AG04450 (cell line): ENCODE measurements around the gene MUC5B. TPM values are rescaled to one million over a fixed set of nuclear protein-coding genes. Genes with fewer than 3 reads are reported as not detected.

ENCODE experiments used
- CTCF ChIA-PET: fragments of 300-600, 350-600 bp; formaldehyde crosslinking; extraction: SDS; loops from one replicate; lab custom pipeline; 2022; ENCODE audit warnings: antibody characterized with exemption, inconsistent platforms; lab: Charles Lee
- POLR2A ChIA-PET: fragments of 350-600 bp; formaldehyde crosslinking; extraction: SDS; loops from one replicate; lab custom pipeline; 2021; ENCODE audit warnings: antibody characterized with exemption, inconsistent platforms; lab: Yijun Ruan, JAX
- DNase-seq: peaks from one replicate; pipeline ENCODE4 v3.0.0-alpha.2; 2011; ENCODE audit warnings: low read depth, low spot score
- H3K27ac ChIP-seq: one replicate; pipeline ENCODE4 v1.5.1; 2012; ENCODE audit warnings: low read depth, low read length, control low read depth
- H3K27me3 ChIP-seq: one replicate; pipeline ENCODE4 v1.6.0; 2012; ENCODE audit warnings: low read length; ENCODE audit not compliant: control insufficient read depth, insufficient read depth
- H3K4me3 ChIP-seq: 2 replicates; pipeline ENCODE4 v1.5.1; 2011; ENCODE audit warnings: mild to moderate bottlenecking, low read depth, low read length, control low read depth
- H3K9me3 ChIP-seq: 2 replicates; pipeline ENCODE4 v1.5.1; 2012; ENCODE audit warnings: low read length; ENCODE audit not compliant: control insufficient read depth, insufficient read depth
- CTCF ChIP-seq: IDR thresholded peaks from 2 replicates; pipeline ENCODE4 v1.5.1; 2011; ENCODE audit warnings: low read depth, low read length, control low read depth, inconsistent platforms
- polyA plus RNA-seq: library from polyadenylated mRNA; depleted of rRNA; stranded (reverse); fragments of >200 nt; gene quantifications from 2 replicates; pipeline ENCODE4 v1.2.3, GENCODE V29; 2011

MUC5B gene
- polyA plus RNA-seq, 1 experiment: not detected

- no peak for DNase-seq
- CTCF ChIA-PET: interaction anchor here (0.9 kb wide), 1 partner anchor 314 kb away, joined by 6 read pairs; no protein-coding TSS in a partner anchor
- POLR2A ChIA-PET: no interaction called here
These were observed 22.2 kb upstream of the MUC5B start for GRCh38 chr11:1200611-1201191.

GRCh38 chr11:1201395-1202153, 21.3 kb upstream of the MUC5B start:
- ChIA-PET CTCF (interaction anchor here (1.7 to 3.1 kb wide), 2 partner anchors 314 to 374 kb away, joined by 9 to 18 read pairs; no protein-coding TSS in a partner anchor), POLR2A (no interaction called here)
- no peak for DNase-seq
- H3K27ac ChIP-seq: no peak overlapping the region
- TF ChIP-seq CTCF: no peak
- H3K4me3 ChIP-seq: no peak overlapping the region
- peaks cover 12% of the 10 kb centered on the region for H3K27me3 ChIP-seq
- H3K9me3 ChIP-seq: peaks cover 4% of the 10 kb centered on the region; the same call in 1 of the 2 replicates

More at GRCh38 chr11:1200611-1201191, 22.2 kb upstream of the MUC5B start:
- no peak for TF ChIP-seq CTCF
- no peak overlapping the region for H3K27ac ChIP-seq
- peaks cover 12% of the 10 kb centered on the region for H3K9me3 ChIP-seq
- peaks cover 12% of the 10 kb centered on the region for H3K27me3 ChIP-seq
- no peak overlapping the region for H3K4me3 ChIP-seq

- Histone ChIP-seq H3K27ac (no peak overlapping the region), H3K9me3 (peaks cover 5% of the 10 kb centered on the region; the same call in 1 of the 2 replicates), H3K27me3 (peaks cover 12% of the 10 kb centered on the region), H3K4me3 (no peak overlapping the region)
- no peak for DNase-seq
- ChIA-PET POLR2A (no interaction called here), CTCF (interaction anchor here (0.6 to 3.1 kb wide), 3 partner anchors 12 to 373 kb away, joined by 3 to 18 read pairs (median 9); no protein-coding TSS in a partner anchor)
- TF ChIP-seq CTCF: no peak
These were observed 20.6 kb upstream of the MUC5B start for GRCh38 chr11:1202154-1202775.

GRCh38 chr11:1202776-1203504, 19.9 kb upstream of the MUC5B start:
- Histone ChIP-seq H3K9me3 (peaks cover 12% of the 10 kb centered on the region; the same call in 1 of the 2 replicates), H3K27me3 (peaks cover 12% of the 10 kb centered on the region), H3K27ac (no peak overlapping the region), H3K4me3 (no peak overlapping the region)
- ChIA-PET POLR2A (no interaction called here), CTCF (interaction anchor here (0.6 to 3.1 kb wide), 3 partner anchors 11 to 372 kb away, joined by 3 to 18 read pairs (median 9); no protein-coding TSS in a partner anchor)
- no peak for DNase-seq
- peak; percentile 85 for TF ChIP-seq CTCF
